ENCODE data around the gene MIPOL1.

GRCh38 chr14:37253905-37254304 lies 56.2 kb downstream of the MIPOL1 start:
- no peak for TF ChIP-seq CTCF (IDR thresholded peaks at IDR 0.05)
- no peak for TF ChIP-seq POLR2A (IDR thresholded peaks at IDR 0.05)
